ENCODE results near the gene TRAF3.

The TRAF3 gene

DNA sequence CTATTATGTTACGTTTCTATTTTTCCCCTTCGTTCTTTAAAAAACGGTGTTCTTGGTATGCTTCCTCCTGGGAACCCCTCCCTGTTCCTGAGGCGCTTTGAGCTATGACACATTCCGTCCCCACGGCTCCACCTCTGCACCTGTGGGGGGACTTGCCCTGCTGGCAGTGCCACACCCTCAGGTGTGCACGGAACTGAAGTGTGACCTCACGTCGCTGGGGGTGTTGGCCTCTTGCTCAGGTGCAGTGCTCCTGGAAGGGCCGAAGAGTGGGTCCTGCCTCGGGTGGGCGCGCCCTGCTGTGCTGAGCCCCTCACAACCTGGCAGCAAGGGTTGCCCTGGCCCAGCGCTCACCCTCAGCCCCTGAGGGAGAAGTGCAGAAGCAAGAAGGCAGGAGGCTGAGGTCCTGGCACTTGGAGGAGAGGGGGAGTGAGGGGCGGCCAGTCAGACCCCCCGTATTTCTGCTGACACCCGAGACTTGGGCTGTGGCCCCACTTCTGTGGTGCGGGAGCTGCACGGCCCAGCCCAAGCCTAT, 150.2 kb downstream of the TRAF3 start:
- H2AFZ ChIP-seq (ENCODE audit: low read depth) = no peak overlapping the region
- H3K27me3 ChIP-seq (ENCODE audit: insufficient read depth, low read depth) = no peaks in the 10 kb centered on the region
- TF ChIP-seq, protein P1, sequence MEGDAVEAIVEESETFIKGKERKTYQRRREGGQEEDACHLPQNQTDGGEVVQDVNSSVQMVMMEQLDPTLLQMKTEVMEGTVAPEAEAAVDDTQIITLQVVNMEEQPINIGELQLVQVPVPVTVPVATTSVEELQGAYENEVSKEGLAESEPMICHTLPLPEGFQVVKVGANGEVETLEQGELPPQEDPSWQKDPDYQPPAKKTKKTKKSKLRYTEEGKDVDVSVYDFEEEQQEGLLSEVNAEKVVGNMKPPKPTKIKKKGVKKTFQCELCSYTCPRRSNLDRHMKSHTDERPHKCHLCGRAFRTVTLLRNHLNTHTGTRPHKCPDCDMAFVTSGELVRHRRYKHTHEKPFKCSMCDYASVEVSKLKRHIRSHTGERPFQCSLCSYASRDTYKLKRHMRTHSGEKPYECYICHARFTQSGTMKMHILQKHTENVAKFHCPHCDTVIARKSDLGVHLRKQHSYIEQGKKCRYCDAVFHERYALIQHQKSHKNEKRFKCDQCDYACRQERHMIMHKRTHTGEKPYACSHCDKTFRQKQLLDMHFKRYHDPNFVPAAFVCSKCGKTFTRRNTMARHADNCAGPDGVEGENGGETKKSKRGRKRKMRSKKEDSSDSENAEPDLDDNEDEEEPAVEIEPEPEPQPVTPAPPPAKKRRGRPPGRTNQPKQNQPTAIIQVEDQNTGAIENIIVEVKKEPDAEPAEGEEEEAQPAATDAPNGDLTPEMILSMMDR (conservative IDR thresholded peaks at IDR 0.05; ENCODE audit: low read depth, low read length) = no peak
- no peaks in the 10 kb centered on the region for H3K4me1 ChIP-seq (ENCODE audit: low read depth, poor library complexity, severe bottlenecking)
- H3K36me3 ChIP-seq (ENCODE audit: insufficient read depth) = no peaks in the 10 kb centered on the region
- H4K20me1 ChIP-seq (ENCODE audit: insufficient read depth) = no peaks in the 10 kb centered on the region
- no peaks in the 10 kb centered on the region for H3K79me2 ChIP-seq (ENCODE audit: insufficient read depth, low read depth)
- H3K4me2 ChIP-seq = peak overlapping the region; percentile 39; the same call in 1 of the 2 replicates
- no peak overlapping the region for H3K27ac ChIP-seq
- H3K9ac ChIP-seq = no peak overlapping the region; the same call in 1 of the 2 replicates
- H3K4me3 ChIP-seq (IDR thresholded peaks at IDR 0.05; ENCODE audit: insufficient read depth, low read depth, low read length) = no peak overlapping the region

DNA sequence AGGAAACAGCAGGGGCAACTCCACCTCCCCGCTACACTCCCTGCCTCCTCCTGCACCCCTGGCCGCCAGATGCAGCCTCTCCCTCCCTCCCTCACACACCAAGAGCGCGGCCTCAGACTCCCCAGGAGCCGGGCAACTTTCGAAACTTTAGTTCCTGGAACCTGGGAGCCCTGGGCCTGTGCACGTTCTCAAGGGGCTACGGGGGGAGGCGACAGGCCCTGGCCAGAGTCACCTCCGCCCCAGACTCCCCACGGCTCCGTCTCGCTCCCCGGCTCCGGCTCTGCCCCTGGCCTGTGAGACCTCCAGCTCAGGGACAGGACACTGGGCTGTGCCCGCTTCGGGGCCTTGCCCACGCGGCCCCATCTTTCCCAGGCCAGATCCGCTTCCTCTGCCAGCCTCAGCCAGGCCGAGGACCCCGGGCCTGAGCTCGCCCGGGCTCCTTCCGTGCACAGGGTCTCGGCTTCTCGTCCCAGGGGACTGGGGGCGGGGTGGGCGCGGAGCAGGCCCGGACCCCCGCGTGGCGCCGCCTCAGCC, 150.7 kb downstream of the TRAF3 start:
- H3K4me1 ChIP-seq (ENCODE audit: low read depth, poor library complexity, severe bottlenecking) = no peaks in the 10 kb centered on the region
- H3K4me2 ChIP-seq = peak overlapping the region; percentile 39; the same call in 1 of the 2 replicates
- H3K79me2 ChIP-seq (ENCODE audit: insufficient read depth, low read depth) = no peaks in the 10 kb centered on the region
- H3K9ac ChIP-seq = peak overlapping the region; percentile 27; the same call in 1 of the 2 replicates
- H3K27me3 ChIP-seq (ENCODE audit: insufficient read depth, low read depth) = no peaks in the 10 kb centered on the region
- H2AFZ ChIP-seq (ENCODE audit: low read depth) = peak overlapping the region; percentile 49; the same call in 1 of the 2 replicates
- no peaks in the 10 kb centered on the region for H4K20me1 ChIP-seq (ENCODE audit: insufficient read depth)
- H3K4me3 ChIP-seq (IDR thresholded peaks at IDR 0.05; ENCODE audit: insufficient read depth, low read depth, low read length) = no peak overlapping the region
- H3K36me3 ChIP-seq (ENCODE audit: insufficient read depth) = no peaks in the 10 kb centered on the region
- H3K27ac ChIP-seq = no peak overlapping the region
- TF ChIP-seq, protein P1 (conservative IDR thresholded peaks at IDR 0.05; ENCODE audit: low read depth, low read length) = no peak

DNA sequence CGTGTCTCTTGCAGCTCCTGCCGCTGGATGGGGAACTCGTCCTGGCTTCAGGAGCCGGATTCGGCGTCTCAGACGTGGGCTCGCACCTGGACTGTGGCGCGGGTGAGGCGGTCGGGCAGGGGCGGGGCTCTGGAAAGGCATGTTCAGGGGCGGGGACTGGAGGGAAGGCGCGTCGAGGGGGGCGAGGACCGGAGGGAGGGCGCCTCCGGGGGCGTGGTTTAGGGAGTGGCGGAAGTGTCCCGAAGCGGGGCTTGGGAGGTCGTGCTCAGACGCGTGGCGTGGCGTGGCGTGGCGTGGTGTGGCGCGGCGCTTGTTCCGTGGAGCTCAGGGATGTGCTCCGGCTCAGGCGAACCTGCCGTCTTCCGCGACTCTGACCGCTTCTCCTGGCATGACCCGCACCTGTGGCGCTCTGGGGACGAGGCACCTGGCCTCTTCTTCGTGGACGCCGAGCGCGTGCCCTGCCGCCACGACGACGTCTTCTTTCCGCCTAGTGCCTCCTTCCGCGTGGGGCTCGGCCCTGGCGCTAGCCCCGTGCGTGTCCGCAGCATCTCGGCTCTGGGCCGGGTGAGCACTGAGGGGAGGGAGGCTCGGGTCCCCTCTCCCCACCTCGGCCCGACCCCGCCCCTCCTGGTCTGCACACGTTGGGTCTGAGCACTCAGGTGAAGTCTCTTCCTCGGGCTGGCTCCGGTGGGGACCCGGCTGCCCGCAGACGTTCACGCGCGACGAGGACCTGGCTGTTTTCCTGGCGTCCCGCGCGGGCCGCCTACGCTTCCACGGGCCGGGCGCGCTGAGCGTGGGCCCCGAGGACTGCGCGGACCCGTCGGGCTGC, 151.4 kb downstream of the TRAF3 start:
- H3K4me2 ChIP-seq = peak overlapping the region; percentile 39; the same call in 1 of the 2 replicates

More for the DNA sequence above, 151.4 kb downstream of the TRAF3 start:
- TF ChIP-seq, protein P1 (conservative IDR thresholded peaks at IDR 0.05; ENCODE audit: low read depth, low read length) = no peak
- Histone ChIP-seq H3K79me2 (ENCODE audit: insufficient read depth, low read depth) (no peaks in the 10 kb centered on the region), H4K20me1 (ENCODE audit: insufficient read depth) (no peaks in the 10 kb centered on the region), H3K9ac (peak overlapping the region; percentile 27; the same call in 1 of the 2 replicates), H3K27ac (no peak overlapping the region), H3K4me1 (ENCODE audit: low read depth, poor library complexity, severe bottlenecking) (no peaks in the 10 kb centered on the region), H3K36me3 (ENCODE audit: insufficient read depth) (no peaks in the 10 kb centered on the region), H3K4me3 (IDR thresholded peaks at IDR 0.05; ENCODE audit: insufficient read depth, low read depth, low read length) (no peak overlapping the region), H3K27me3 (ENCODE audit: insufficient read depth, low read depth) (no peaks in the 10 kb centered on the region), H2AFZ (ENCODE audit: low read depth) (peak overlapping the region; percentile 49; the same call in 1 of the 2 replicates)
